Measurements from ENCODE around the gene R3HCC1L.

Gene R3HCC1L

DNA sequence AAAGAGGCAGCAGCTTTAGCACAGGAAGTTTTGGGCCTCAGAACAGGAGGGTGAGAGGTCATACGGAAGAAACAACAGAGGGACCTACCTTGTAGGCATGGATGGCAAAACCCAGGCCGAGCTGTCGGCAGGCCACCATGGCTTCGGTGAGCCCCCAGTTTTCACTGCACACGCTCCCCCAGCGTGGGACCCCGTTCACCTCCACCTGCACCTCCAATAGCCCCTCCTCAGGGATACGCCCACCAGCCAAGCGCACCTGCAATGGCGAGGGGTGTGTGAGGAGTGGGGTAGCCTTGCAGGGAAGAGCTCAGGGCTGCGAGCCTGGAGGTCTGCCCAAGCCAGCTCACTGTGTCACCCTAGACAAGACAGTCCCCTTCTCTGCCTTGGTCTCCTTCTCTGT lies 122.2 kb downstream of the R3HCC1L start:
- TF ChIP-seq, protein P1, sequence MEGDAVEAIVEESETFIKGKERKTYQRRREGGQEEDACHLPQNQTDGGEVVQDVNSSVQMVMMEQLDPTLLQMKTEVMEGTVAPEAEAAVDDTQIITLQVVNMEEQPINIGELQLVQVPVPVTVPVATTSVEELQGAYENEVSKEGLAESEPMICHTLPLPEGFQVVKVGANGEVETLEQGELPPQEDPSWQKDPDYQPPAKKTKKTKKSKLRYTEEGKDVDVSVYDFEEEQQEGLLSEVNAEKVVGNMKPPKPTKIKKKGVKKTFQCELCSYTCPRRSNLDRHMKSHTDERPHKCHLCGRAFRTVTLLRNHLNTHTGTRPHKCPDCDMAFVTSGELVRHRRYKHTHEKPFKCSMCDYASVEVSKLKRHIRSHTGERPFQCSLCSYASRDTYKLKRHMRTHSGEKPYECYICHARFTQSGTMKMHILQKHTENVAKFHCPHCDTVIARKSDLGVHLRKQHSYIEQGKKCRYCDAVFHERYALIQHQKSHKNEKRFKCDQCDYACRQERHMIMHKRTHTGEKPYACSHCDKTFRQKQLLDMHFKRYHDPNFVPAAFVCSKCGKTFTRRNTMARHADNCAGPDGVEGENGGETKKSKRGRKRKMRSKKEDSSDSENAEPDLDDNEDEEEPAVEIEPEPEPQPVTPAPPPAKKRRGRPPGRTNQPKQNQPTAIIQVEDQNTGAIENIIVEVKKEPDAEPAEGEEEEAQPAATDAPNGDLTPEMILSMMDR (IDR thresholded peaks at IDR 0.05; ENCODE audit: low read depth, low read length, missing control alignments) = no peak
- DNase-seq (ENCODE audit: extremely low read depth, low read depth) = no peak

DNA sequence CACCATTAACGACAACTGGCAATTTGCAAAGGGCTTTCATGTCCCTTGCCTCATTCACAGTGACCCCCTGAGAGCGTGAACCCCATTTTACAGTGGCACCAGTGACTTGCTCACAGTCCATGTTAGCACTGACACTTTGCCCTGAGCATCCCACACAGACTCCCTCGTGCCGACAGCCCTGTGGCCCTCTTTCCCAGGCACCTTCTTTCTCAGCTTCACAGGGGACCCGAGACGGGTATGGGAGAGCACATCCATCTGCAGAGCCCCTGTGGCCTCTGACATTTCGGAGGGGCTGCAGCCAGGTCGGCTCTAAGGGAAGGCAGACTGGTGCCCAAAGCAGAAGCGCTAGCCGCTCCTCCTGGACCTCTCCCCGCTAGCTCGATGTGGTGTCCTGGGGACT lies 122.7 kb downstream of the R3HCC1L start:
- H3K4me3 ChIP-seq (replicated peaks; ENCODE audit: low read depth, low read length) = no peak overlapping the region
- TF ChIP-seq, protein P1 (IDR thresholded peaks at IDR 0.05; ENCODE audit: low read depth, low read length, missing control alignments) = no peak

More for the DNA sequence above, 122.2 kb downstream of the R3HCC1L start:
- no peak overlapping the region for H3K4me3 ChIP-seq (replicated peaks; ENCODE audit: low read depth, low read length)

DNA sequence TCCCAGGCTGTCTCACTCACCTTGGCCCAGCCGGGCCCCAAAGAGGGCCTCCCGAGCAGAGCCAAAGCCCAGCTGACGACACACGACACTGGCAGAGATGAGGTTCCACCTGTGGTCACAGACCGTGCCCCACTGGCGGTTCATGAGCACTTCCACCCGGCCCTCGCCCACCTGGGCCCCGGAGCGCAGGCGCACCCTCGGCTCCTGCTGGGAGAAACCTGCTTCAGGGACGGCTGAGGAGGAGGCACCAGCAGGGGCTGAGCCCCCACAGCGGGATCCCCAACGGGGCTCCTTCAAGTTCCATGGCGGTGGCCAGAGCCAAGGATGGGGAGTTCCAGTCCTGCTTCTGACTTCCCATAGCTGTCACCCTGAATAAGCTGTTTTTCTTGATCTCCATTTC lies 123.5 kb downstream of the R3HCC1L start:
- H3K4me3 ChIP-seq (replicated peaks; ENCODE audit: low read depth, low read length) = no peak overlapping the region
- TF ChIP-seq, protein P1 (IDR thresholded peaks at IDR 0.05; ENCODE audit: low read depth, low read length, missing control alignments) = no peak

More for the DNA sequence above, 122.7 kb downstream of the R3HCC1L start:
- no peak for DNase-seq (ENCODE audit: extremely low read depth, low read depth)

DNA sequence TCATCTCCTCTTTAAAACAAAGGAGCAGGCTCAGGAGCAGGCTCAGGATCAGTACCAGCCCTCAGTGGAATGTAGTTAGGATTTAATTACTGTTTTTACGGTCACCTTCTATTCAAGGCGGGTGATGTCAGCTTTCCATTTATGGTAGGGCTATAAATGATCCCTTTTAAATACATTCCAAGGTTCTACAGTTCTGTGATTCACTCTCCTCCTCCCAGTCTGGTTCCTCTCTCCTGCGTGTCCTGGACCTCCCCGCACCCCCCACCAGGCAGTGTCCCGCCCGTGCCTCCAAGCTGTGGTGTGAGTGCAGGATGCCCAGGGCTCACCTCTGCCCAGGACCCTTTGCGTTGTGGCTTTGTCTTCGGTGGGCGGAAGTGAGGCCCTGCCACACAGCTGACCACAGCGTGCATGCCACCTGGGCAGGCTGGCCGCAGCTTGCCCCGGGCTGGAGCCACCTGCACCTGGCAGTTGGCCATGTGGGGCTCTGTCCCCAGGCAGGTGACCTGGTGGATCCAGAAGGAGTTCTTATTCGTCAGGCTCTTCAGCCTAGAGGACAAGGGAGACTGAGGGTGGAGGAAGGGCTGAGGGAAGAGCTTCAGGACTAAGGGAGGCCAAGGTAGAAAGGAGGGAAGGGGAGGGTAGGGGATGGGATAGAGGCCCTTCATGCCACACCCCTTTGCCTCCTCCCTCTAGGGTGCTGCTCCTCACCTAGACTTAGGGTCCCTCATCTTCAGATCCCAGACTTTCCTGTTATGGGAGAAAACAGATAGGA lies 124.4 kb downstream of the R3HCC1L start:
- TF ChIP-seq, protein P1 (IDR thresholded peaks at IDR 0.05; ENCODE audit: low read depth, low read length, missing control alignments) = no peak
- no peak overlapping the region for H3K4me3 ChIP-seq (replicated peaks; ENCODE audit: low read depth, low read length)
- no peak for DNase-seq (ENCODE audit: extremely low read depth, low read depth)

More for the DNA sequence above, 123.5 kb downstream of the R3HCC1L start:
- DNase-seq (ENCODE audit: extremely low read depth, low read depth) = no peak

DNA sequence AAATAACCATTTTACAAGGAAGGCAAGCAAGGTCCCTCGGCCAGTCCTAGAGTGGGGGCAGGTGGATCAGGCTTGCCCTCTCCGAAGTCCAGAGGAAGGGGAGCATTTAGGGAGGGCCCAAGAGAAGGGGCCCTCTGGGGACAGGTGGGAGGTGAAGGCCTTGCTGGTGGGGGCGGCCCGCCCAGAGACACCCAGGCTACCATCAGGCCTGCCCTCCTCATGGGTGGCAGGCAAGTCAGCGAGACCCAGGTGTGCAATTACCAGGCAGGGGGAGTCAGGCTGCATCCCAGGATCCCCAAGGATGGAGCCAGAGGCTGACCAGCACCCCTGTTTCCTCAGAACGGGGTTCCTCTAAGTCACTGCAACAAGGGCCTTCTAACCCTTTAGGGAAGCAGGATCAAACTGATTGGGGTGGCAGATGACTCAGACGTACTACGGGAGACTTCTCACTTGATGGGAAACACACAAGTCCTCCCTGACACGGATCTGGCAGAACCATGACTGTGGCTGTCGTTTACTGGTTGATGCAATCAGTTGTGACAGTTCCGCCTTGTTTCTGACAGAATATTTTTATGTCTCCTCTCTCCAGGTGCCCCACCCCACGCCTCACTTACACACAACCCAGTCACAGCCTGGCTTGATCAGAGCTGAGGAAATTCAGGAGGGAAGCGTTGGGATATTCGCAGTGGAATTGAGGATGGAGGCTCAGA lies 125.3 kb downstream of the R3HCC1L start:
- no peak for DNase-seq (ENCODE audit: extremely low read depth, low read depth)
- TF ChIP-seq, protein P1 (IDR thresholded peaks at IDR 0.05; ENCODE audit: low read depth, low read length, missing control alignments) = no peak
- no peak overlapping the region for H3K4me3 ChIP-seq (replicated peaks; ENCODE audit: low read depth, low read length)

DNA sequence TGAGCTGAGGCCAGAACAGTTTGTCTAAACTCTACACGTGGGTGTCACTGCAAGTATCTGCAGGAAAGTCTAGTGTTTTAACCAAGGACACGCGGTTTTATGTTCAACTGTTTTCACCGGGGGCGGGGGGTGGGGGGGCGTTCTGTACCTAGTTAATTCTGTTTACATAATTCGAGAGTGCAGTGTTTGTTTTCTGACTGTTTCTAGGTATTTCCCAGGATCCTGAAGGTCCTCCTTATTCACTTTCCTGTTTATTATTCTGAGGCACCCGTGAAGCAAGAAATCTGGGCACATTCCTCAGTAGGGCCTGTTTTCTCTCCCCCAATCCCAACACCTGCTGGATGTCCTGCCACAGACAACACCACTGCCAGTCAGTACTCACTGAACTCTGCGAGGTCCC lies 125.9 kb downstream of the R3HCC1L start:
- no peak overlapping the region for H3K4me3 ChIP-seq (replicated peaks; ENCODE audit: low read depth, low read length)
- TF ChIP-seq, protein P1 (IDR thresholded peaks at IDR 0.05; ENCODE audit: low read depth, low read length, missing control alignments) = no peak
- DNase-seq (ENCODE audit: extremely low read depth, low read depth) = no peak
